Activated CD8-positive, alpha-beta memory T cell treated with anti-CD3 and anti-CD28 coated beads for 36 hours (primary cell): ENCODE results near the gene COL18A1. TPM values are rescaled to one million over a fixed set of nuclear protein-coding genes. Genes with fewer than 3 reads are reported as not detected.

Experiments
- CTCF ChIA-PET: fragments of 350-600 bp; sonication (Branson Sonifier 250); formaldehyde crosslinking; loops from one replicate; lab custom pipeline; 2021; ENCODE audit warnings: antibody characterized with exemption; lab: Charles Lee
- POLR2A ChIA-PET: fragments of 350-600 bp; sonication (Branson Sonifier 250); formaldehyde crosslinking; loops from one replicate; lab custom pipeline; 2021; ENCODE audit warnings: antibody characterized with exemption; lab: Charles Lee
- total RNA-seq, 2 experiments: library from RNA; stranded (reverse); gene quantifications; one replicate each; pipeline ENCODE4 v1.2.3, GENCODE V29; 2021

The COL18A1 gene
- total RNA-seq, 2 experiments from 2014 or later = 1.9 TPM

DNA sequence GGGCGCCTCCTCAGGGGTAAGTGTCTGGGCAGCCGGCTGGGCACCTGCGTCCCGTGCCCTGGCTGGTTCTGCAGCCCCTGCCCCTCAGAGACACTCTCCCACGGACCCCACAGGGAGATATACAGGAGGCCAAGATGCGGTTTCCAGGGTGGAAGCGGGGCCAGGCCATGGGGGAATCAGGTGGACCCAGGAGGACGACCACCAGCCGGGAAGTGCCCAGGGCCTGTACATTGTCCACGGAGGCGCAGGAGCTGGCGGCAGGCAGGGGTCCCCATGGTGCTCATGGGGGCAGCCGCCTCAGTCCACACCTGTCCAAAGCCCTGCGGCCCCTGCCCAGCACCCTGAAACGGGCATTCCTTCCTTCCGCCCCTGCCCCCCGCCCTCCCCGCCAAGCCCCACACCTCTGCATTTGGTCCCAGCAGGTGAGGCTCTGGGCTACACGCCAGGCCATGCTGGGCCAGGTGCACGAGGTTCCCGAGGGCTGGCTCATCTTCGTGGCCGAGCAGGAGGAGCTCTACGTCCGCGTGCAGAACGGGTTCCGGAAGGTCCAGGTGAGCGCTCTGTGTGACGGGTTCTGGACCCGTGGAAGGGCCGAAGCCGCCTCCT, 100.6 kb downstream of the COL18A1 start:
- ChIA-PET CTCF (no interaction called here), POLR2A (interaction anchor here (0.8 kb wide), 1 partner anchor 691 kb away, joined by 3 read pairs; no protein-coding TSS in a partner anchor)

- ChIA-PET POLR2A (interaction anchor here (0.8 kb wide), 1 partner anchor 691 kb away, joined by 3 read pairs; no protein-coding TSS in a partner anchor), CTCF (no interaction called here)
Measured at GRCh38 chr21:45506241-45506817, 101.4 kb downstream of the COL18A1 start.

- CTCF ChIA-PET = no interaction called here
- POLR2A ChIA-PET = no interaction called here
Measured at GRCh38 chr21:45506836-45507522, 102.0 kb downstream of the COL18A1 start.

DNA sequence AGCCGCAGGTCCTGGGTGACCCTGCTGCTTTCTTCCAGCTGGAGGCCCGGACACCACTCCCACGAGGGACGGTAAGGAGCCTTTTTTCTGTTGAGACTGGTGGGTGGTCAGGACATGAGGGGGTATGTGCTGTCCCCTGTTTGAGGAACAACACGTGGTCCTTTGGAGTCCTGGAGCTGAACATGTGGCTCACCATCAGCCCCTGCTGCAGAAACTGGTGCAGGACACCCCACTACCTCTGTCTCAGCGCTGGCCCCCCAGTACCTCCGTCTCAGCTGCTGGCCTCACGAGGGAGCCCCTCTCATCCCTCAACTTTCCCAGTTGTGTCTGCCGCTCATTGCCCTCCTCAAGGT, 102.5 kb downstream of the COL18A1 start:
- ChIA-PET POLR2A (no interaction called here), CTCF (no interaction called here)

DNA sequence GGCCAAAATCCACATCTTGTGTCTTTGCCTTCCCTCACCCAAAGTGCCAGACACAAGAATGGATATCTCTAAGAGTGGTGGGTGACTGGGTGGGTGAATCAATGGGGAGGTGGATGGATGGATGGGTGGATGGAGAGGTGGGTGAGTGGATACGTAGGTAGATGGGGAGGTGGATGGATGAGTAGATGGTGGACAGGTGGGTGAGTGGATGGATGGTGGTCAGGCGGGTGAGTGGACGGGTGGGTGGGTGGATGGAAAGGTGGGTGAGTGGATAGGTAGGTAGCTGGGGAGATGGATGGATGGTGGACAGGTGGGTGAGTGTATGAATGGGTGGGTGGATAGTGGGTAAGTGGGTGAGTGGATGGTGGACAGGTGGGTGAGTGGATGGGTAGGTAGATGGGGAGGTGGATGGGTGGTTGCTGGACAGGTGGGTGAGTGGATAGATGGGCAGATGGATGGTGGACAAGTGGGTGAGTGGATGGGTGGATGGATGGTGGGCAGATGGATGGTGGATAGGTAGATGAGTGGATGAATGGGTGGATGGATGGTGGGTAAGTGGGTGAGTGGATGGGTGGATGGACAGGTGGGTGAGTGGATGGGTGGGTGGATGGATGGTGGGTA, 103.0 kb downstream of the COL18A1 start:
- POLR2A ChIA-PET = no interaction called here
- CTCF ChIA-PET = no interaction called here

GRCh38 chr21:45508607-45509565, 103.9 kb downstream of the COL18A1 start:
- POLR2A ChIA-PET = no interaction called here
- CTCF ChIA-PET = no interaction called here

DNA sequence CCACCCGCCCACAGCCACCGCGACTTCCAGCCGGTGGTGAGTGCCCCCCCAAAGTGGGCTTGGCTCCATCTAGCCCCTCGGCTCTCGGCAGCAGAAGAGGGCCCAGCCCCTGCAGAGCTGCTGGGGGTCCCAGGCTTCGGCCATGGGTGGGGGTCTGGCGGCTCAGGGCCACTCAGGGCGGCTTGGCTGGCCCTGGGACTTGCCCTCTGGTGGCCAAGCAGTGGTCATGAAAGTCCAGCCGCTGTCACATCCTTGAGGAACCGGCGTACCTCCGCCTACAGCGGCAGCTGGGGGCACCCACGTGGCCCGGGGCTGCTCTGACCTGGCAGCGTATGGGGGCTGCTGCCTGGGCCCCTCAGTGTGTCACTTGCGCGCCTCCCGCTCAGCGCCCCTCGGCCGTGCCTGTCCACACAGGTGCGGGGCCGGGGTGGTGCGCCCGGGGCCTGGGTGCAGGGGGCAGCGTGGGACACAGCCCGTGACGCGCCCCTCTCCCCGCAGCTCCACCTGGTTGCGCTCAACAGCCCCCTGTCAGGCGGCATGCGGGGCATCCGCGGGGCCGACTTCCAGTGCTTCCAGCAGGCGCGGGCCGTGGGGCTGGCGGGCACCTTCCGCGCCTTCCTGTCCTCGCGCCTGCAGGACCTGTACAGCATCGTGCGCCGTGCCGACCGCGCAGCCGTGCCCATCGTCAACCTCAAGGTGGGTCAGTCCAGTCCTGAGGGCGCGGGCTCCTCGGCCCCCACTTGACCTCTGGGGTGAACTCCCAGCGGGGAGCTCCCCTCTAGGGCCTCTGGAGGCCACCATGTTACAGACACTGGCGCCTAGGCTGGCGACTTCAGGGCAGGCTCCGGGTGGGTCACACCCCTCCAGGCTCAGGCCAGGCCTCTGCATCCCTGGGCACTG, 104.9 kb downstream of the COL18A1 start:
- ChIA-PET CTCF (no interaction called here), POLR2A (no interaction called here)

GRCh38 chr21:45510466-45510955, 105.5 kb downstream of the COL18A1 start:
- POLR2A ChIA-PET = no interaction called here
- CTCF ChIA-PET = no interaction called here

- ChIA-PET CTCF (no interaction called here), POLR2A (no interaction called here)
Measured at GRCh38 chr21:45511007-45511406, 106.0 kb downstream of the COL18A1 start.

GRCh38 chr21:45511661-45512431, 106.9 kb downstream of the COL18A1 start:
- CTCF ChIA-PET = interaction anchor here (1.5 kb wide), 1 partner anchor 10 kb away, joined by 3 read pairs; no protein-coding TSS in a partner anchor
- POLR2A ChIA-PET = no interaction called here

DNA sequence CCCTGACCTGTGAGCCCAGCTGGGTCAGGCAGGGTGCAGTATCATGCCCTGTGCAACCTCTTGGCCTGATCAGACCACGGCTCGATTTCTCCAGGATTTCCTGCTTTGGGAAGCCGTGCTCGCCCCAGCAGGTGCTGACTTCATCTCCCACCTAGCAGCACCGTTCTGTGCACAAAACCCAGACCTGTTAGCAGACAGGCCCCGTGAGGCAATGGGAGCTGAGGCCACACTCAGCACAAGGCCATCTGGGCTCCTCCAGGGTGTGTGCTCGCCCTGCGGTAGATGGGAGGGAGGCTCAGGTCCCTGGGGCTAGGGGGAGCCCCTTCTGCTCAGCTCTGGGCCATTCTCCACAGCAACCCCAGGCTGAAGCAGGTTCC, 107.6 kb downstream of the COL18A1 start:
- CTCF ChIA-PET = interaction anchor here (1.5 kb wide), 1 partner anchor 11 kb away, joined by 3 read pairs; no protein-coding TSS in a partner anchor
- POLR2A ChIA-PET = no interaction called here

- POLR2A ChIA-PET = no interaction called here
- CTCF ChIA-PET = interaction anchor here (1.5 kb wide), 1 partner anchor 12 kb away, joined by 3 read pairs; no protein-coding TSS in a partner anchor
Measured at GRCh38 chr21:45513003-45513717, 108.2 kb downstream of the COL18A1 start.

DNA sequence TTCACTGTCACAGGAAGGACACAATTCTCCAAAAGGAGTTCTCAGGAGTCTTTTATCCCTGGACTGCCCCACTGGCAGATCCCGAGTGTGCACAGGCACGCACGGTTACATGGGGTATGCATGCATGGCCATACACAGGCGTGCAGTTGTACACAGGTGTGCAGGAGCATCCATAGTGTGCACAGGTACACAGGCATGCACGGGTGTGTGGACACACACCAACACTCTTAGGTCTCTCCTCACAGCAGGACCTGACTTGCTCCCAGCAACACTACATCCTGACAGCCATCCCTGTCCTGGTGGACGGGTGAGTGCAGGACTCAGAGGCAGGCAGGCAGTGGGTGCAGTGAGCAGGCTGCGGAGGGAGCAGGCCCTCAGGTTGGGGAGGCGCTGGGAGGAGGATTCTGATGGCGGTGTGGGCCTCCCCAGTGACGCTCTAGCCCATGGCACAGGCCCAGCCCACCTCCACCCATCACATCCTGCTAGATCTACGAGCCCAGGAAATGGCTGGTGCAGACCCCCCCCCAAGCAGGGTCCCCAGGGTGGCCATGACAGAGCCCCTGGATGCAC, 108.9 kb downstream of the COL18A1 start:
- POLR2A ChIA-PET = no interaction called here
- CTCF ChIA-PET = no interaction called here

DNA sequence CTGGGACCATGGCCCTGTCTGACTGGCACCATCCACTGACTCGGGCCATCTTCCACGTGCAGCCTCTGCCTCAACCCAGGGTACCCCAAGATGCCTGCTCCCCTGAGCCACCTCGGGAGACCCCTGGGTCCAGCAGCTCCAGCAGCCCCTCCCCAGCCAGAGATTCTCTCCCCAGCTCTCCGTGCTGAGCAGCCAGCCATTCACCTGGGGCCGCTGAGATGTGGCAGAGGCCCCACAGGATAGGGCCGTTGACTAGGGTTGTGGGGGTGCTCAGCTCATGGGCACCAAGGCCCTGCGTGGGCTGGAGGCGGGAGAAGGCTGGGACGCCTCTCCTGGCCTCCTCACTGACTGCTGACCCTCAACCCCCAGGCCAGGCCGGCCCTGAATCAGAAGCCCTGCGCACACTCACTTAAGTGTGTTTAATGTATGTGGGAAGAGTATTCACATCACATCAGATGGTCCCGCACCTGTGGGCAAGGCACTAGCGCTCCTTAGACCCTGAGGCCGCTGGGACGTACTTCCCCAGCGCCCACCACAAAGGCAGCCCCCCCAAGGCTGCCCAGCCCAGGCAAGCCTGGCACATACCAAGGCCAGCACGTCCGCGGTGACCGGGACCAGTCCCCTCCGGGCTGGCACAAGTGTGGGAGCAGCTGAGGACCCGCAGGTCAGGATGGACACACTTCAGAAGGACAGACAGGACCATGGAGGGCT, 109.5 kb downstream of the COL18A1 start:
- POLR2A ChIA-PET = no interaction called here
- CTCF ChIA-PET = no interaction called here

GRCh38 chr21:45515241-45516061, 110.5 kb downstream of the COL18A1 start:
- CTCF ChIA-PET = no interaction called here
- POLR2A ChIA-PET = no interaction called here
